Skeletal muscle tissue (tissue), 4 donors: ENCODE measurements around the gene FBXO24. TPM values are rescaled to one million over a fixed set of nuclear protein-coding genes. Genes with fewer than 3 reads are reported as not detected.

Source experiments
- H3K27ac ChIP-seq: one replicate; pipeline ENCODE4 v1.7.0; 2013; ENCODE audit warnings: mild to moderate bottlenecking, low read depth, low read length, inconsistent platforms
- H3K27me3 ChIP-seq, 3 donors: one replicate each; pipeline ENCODE4 v1.7.0; 2013; ENCODE audit warnings: low read length in 3 of 3; ENCODE audit not compliant: control insufficient read depth in 3 of 3, insufficient read depth in 3 of 3
- H3K36me3 ChIP-seq, 3 donors: one replicate each; pipeline ENCODE4 v1.7.0; 2013; ENCODE audit warnings: low read length in 3 of 3; ENCODE audit not compliant: control insufficient read depth in 3 of 3, insufficient read depth in 3 of 3
- H3K4me1 ChIP-seq, 3 donors: one replicate each; pipeline ENCODE4 v1.7.0; 2013; ENCODE audit warnings: low read length in 3 of 3, mild to moderate bottlenecking in 3 of 3; ENCODE audit not compliant: control insufficient read depth in 3 of 3, insufficient read depth in 3 of 3
- H3K4me3 ChIP-seq, 3 donors: one replicate each; pipeline ENCODE4 v1.7.0; 2013; ENCODE audit warnings: low read length in 3 of 3
- H3K9ac ChIP-seq, 3 donors: one replicate each; pipeline ENCODE4 v1.7.0; 2013; ENCODE audit warnings: low read length in 3 of 3, mild to moderate bottlenecking in 3 of 3, moderate library complexity in 2 of 3, low read depth in 1 of 3
- H3K9me3 ChIP-seq, 3 donors: one replicate each; pipeline ENCODE4 v1.7.0; 2013; ENCODE audit warnings: low read length in 3 of 3; ENCODE audit not compliant: control insufficient read depth in 3 of 3
- total RNA-seq: library from RNA; depleted of rRNA; stranded (reverse); fragments of >200 nt; gene quantifications from one replicate; pipeline ENCODE4 v1.2.3, GENCODE V29; 2014
- donor health status: Osteomylitis.

Gene FBXO24
- total RNA-seq, 1 donor from 2014 or later: 1.0 TPM

GRCh38 chr7:100573691-100574361 is 12.3 kb upstream of the FBXO24 start, which contains the start of gene SAP25:
SAP25 (minus strand) TSS chr7:100573900; CDS start chr7:100573742, 158 bp downstream.
- no peaks in the 10 kb centered on the region for H3K9me3 ChIP-seq
- H3K9ac ChIP-seq: no peak within 1 kb of the TSS
- no peak within 1 kb of the TSS for H3K4me3 ChIP-seq
- peaks cover 39 to 40% (median 40%) of the 10 kb centered on the region in 3 donors for H3K36me3 ChIP-seq
- peaks cover 4 to 11% (median 6%) of the 10 kb centered on the region in 3 donors for H3K4me1 ChIP-seq
- H3K27me3 ChIP-seq: peaks cover 11 to 50% (median 44%) of the 10 kb centered on the region in 3 donors
- H3K27ac ChIP-seq: no peak within 1 kb of the TSS

GRCh38 chr7:100574362-100575205 is 11.5 kb upstream of the FBXO24 start:
- peaks cover 45% of the 10 kb centered on the region in 3 donors for H3K36me3 ChIP-seq

GRCh38 chr7:100575206-100575631 is 10.9 kb upstream of the FBXO24 start:
- peaks cover 11 to 43% (median 41%) of the 10 kb centered on the region in 3 donors for H3K27me3 ChIP-seq
- H3K9me3 ChIP-seq: no peaks in the 10 kb centered on the region
- H3K4me3 ChIP-seq: no peak overlapping the region
- peaks cover 1 to 2% (median 1%) of the 10 kb centered on the region in 3 donors for H3K4me1 ChIP-seq
- H3K9ac ChIP-seq: no peak overlapping the region
- peaks cover 49 to 52% (median 51%) of the 10 kb centered on the region in 3 donors for H3K36me3 ChIP-seq
- H3K27ac ChIP-seq: no peak overlapping the region

More at GRCh38 chr7:100574362-100575205, 11.5 kb upstream of the FBXO24 start:
- no peak overlapping the region for H3K27ac ChIP-seq
- peaks cover 4 to 7% (median 6%) of the 10 kb centered on the region in 3 donors for H3K4me1 ChIP-seq
- no peak overlapping the region for H3K4me3 ChIP-seq
- no peak overlapping the region for H3K9ac ChIP-seq
- peaks cover 11 to 43% (median 37%) of the 10 kb centered on the region in 3 donors for H3K27me3 ChIP-seq
- H3K9me3 ChIP-seq: no peaks in the 10 kb centered on the region

- no peak overlapping the region for H3K27ac ChIP-seq
- H3K27me3 ChIP-seq: peaks cover 9 to 40% (median 39%) of the 10 kb centered on the region in 3 donors
- no peaks in the 10 kb centered on the region for H3K4me1 ChIP-seq
- H3K4me3 ChIP-seq: no peak overlapping the region
- no peaks in the 10 kb centered on the region for H3K9me3 ChIP-seq
- H3K36me3 ChIP-seq: peaks cover 52 to 58% (median 58%) of the 10 kb centered on the region in 3 donors
- no peak overlapping the region for H3K9ac ChIP-seq
These were observed 10.3 kb upstream of the FBXO24 start for GRCh38 chr7:100575746-100576383.

- Histone ChIP-seq H3K9me3 (no peaks in the 10 kb centered on the region), H3K9ac (no peak overlapping the region), H3K36me3 (peaks cover 58 to 64% (median 64%) of the 10 kb centered on the region in 3 donors), H3K4me1 (no peaks in the 10 kb centered on the region), H3K27me3 (peaks cover 3 to 34% (median 33%) of the 10 kb centered on the region in 3 donors), H3K27ac (no peak overlapping the region), H3K4me3 (no peak overlapping the region)
These were observed 9.6 kb upstream of the FBXO24 start for GRCh38 chr7:100576384-100576993.

- H3K9ac ChIP-seq: no peak overlapping the region
- peaks cover 64 to 70% (median 70%) of the 10 kb centered on the region in 3 donors for H3K36me3 ChIP-seq
- peaks cover 0 to 3% (median 0%) of the 10 kb centered on the region in 3 donors for H3K4me1 ChIP-seq
- no peak overlapping the region for H3K27ac ChIP-seq
- H3K4me3 ChIP-seq: no peak overlapping the region
- peaks cover 0 to 28% (median 27%) of the 10 kb centered on the region in 3 donors for H3K27me3 ChIP-seq
- H3K9me3 ChIP-seq: no peaks in the 10 kb centered on the region
These were observed 9.0 kb upstream of the FBXO24 start for GRCh38 chr7:100577103-100577502.

- peaks cover 68 to 74% (median 70%) of the 10 kb centered on the region in 3 donors for H3K36me3 ChIP-seq
These were observed 8.6 kb upstream of the FBXO24 start for GRCh38 chr7:100577507-100577906.

GRCh38 chr7:100578246-100579183 is 7.6 kb upstream of the FBXO24 start:
- Histone ChIP-seq H3K27me3 (peaks cover 0 to 28% (median 24%) of the 10 kb centered on the region in 3 donors), H3K9me3 (no peaks in the 10 kb centered on the region), H3K36me3 (peaks cover 70 to 75% (median 75%) of the 10 kb centered on the region in 3 donors), H3K4me1 (peaks cover 8 to 15% (median 8%) of the 10 kb centered on the region in 3 donors), H3K27ac (no peak overlapping the region), H3K4me3 (no peak overlapping the region), H3K9ac (no peak overlapping the region)

More at GRCh38 chr7:100577507-100577906, 8.6 kb upstream of the FBXO24 start:
- Histone ChIP-seq H3K9me3 (no peaks in the 10 kb centered on the region), H3K27ac (no peak overlapping the region), H3K4me3 (no peak overlapping the region), H3K27me3 (peaks cover 0 to 28% (median 25%) of the 10 kb centered on the region in 3 donors), H3K9ac (no peak overlapping the region), H3K4me1 (peaks cover 0 to 7% (median 2%) of the 10 kb centered on the region in 3 donors)
